K562 treated with DMSO at 1 percent for 4 hours (cell line): ENCODE data around the gene CNTD1. TPM values are rescaled to one million over a fixed set of nuclear protein-coding genes. Genes with fewer than 3 reads are reported as not detected.

Source experiments
- total RNA-seq: library from RNA; unstranded; fragments of 300-600 nt; gene quantifications from 2 replicates; pipeline ENCODE4 v1.2.3, GENCODE V29; 2022; ENCODE audit not compliant: insufficient read depth

CNTD1 gene
- total RNA-seq: not detected in 2 replicates

GRCh38 chr17:42798383-42799380 is at the start of gene CNTD1, which contains the start of gene COA3:
CNTD1 (plus strand) TSS chr17:42798861; CDS start chr17:42799068, 207 bp downstream.
COA3 (minus strand) TSS chr17:42798704; CDS start chr17:42798681, 23 bp downstream.

GRCh38 chr17:42760652-42761581 is 37.7 kb upstream of the CNTD1 start, which contains the start of gene RAMP2:
RAMP2 (plus strand) TSS chr17:42761227; CDS start chr17:42761262, 35 bp downstream.

GRCh38 chr17:42773290-42774035 is 25.2 kb upstream of the CNTD1 start, which contains the start of gene VPS25:
VPS25 (plus strand) TSS chr17:42773449; CDS start chr17:42773476, 27 bp downstream.

GRCh38 chr17:42779936-42780850 is 18.5 kb upstream of the CNTD1 start, which contains the start of gene WNK4:
WNK4 (plus strand) TSS chr17:42780610; CDS start chr17:42780699, 89 bp downstream.

GRCh38 chr17:42832934-42833766 is 34.5 kb downstream of the CNTD1 start, which contains the start of gene PSME3:
PSME3 (plus strand) TSS chr17:42833397; CDS start chr17:42833632, 235 bp downstream.

GRCh38 chr17:42844271-42844670 is 45.6 kb downstream of the CNTD1 start, which contains the start of gene AOC2:
AOC2 (plus strand) TSS chr17:42844580; CDS start chr17:42844627, 47 bp downstream.

GRCh38 chr17:42850954-42851353 is 52.3 kb downstream of the CNTD1 start, which contains the start of gene AOC3:
AOC3 (plus strand) TSS chr17:42851199; CDS start chr17:42851344, 145 bp downstream.

Other genes starting within 250 kb of the CNTD1 start
- gene HSD17B1, start 245.9 kb upstream of the CNTD1 start, total RNA-seq: 7.7 and 8.1 TPM in 2 replicates
- gene COASY, start 236.7 kb upstream of the CNTD1 start, total RNA-seq: 109 and 140 TPM in 2 replicates
- 31.3 and 35.0 TPM in 2 replicates for gene MLX, start 231.8 kb upstream of the CNTD1 start, total RNA-seq
- gene PSMC3IP, start 221.1 kb upstream of the CNTD1 start, total RNA-seq: 52.8 and 68.2 TPM in 2 replicates
- 19.3 and 21.9 TPM in 2 replicates for gene RETREG3, start 189.5 kb upstream of the CNTD1 start, total RNA-seq
- 113 and 129 TPM in 2 replicates for gene TUBG1, start 189.2 kb upstream of the CNTD1 start, total RNA-seq
- not detected in 2 replicates for gene TUBG2, start 139.6 kb upstream of the CNTD1 start, total RNA-seq
- gene PLEKHH3, start 121.9 kb upstream of the CNTD1 start, total RNA-seq: 32.9 and 42.6 TPM in 2 replicates
- 7.6 and 9.2 TPM in 2 replicates for gene CCR10, start 117.0 kb upstream of the CNTD1 start, total RNA-seq
- gene CNTNAP1, start 116.3 kb upstream of the CNTD1 start, total RNA-seq: 1.3 and 3.1 TPM in 2 replicates
- gene EZH1, start 53.8 kb upstream of the CNTD1 start, total RNA-seq: 17.7 and 17.9 TPM in 2 replicates
- gene RAMP2, start 37.6 kb upstream of the CNTD1 start, total RNA-seq: not detected in 2 replicates
- 93.6 and 122 TPM in 2 replicates for gene VPS25, start 25.4 kb upstream of the CNTD1 start, total RNA-seq
- 5.5 and 14.0 TPM in 2 replicates for gene WNK4, start 18.3 kb upstream of the CNTD1 start, total RNA-seq
- 45.6 and 46.7 TPM in 2 replicates for gene COA3, start 157 bp upstream of the CNTD1 start, total RNA-seq
- 32.0 and 36.7 TPM in 2 replicates for gene BECN1, start 25.4 kb downstream of the CNTD1 start, total RNA-seq
- 90.8 and 94.0 TPM in 2 replicates for gene PSME3, start 34.5 kb downstream of the CNTD1 start, total RNA-seq
- 6.7 and 7.0 TPM in 2 replicates for gene AOC2, start 45.7 kb downstream of the CNTD1 start, total RNA-seq
- gene AOC3, start 52.3 kb downstream of the CNTD1 start, total RNA-seq: 3.9 and 5.9 TPM in 2 replicates
- not detected in 2 replicates for gene G6PC1, start 101.9 kb downstream of the CNTD1 start, total RNA-seq
- gene AARSD1, start 165.6 kb downstream of the CNTD1 start, total RNA-seq: 25.6 and 25.8 TPM in 2 replicates
- gene PTGES3L, start 181.2 kb downstream of the CNTD1 start, total RNA-seq: 3.6 and 5.7 TPM in 2 replicates
- 8.2 and 10.7 TPM in 2 replicates for gene RUNDC1, start 181.7 kb downstream of the CNTD1 start, total RNA-seq
- gene RPL27, start 199.6 kb downstream of the CNTD1 start, total RNA-seq: 5,237 and 5,369 TPM in 2 replicates
- 27.4 and 35.9 TPM in 2 replicates for gene IFI35, start 207.9 kb downstream of the CNTD1 start, total RNA-seq
- 415 and 432 TPM in 2 replicates for gene VAT1, start 223.5 kb downstream of the CNTD1 start, total RNA-seq
- 2.1 and 2.3 TPM in 2 replicates for gene RND2, start 226.4 kb downstream of the CNTD1 start, total RNA-seq